ENCODE measurements around the gene PBX3.

Gene PBX3

DNA sequence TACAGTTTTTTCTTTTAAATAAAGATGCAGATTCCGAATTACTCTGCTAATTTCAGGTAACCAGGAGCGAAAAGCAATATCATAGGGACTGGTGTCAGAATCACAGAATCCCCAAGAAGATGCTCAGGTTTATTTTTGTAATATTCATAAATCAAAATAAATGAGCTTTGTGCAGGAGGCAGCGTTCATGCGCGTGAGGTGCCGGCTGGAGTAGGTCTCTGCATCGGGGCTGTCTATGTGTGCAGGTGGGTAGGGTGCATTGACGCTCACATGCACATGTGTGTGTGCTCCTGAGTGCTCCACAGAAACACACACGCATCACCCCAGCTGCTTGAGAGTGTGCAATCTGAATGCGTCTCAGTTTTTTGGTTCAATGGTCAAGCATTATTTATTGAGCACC lies 226.4 kb downstream of the PBX3 start:
- TF ChIP-seq, protein P1, sequence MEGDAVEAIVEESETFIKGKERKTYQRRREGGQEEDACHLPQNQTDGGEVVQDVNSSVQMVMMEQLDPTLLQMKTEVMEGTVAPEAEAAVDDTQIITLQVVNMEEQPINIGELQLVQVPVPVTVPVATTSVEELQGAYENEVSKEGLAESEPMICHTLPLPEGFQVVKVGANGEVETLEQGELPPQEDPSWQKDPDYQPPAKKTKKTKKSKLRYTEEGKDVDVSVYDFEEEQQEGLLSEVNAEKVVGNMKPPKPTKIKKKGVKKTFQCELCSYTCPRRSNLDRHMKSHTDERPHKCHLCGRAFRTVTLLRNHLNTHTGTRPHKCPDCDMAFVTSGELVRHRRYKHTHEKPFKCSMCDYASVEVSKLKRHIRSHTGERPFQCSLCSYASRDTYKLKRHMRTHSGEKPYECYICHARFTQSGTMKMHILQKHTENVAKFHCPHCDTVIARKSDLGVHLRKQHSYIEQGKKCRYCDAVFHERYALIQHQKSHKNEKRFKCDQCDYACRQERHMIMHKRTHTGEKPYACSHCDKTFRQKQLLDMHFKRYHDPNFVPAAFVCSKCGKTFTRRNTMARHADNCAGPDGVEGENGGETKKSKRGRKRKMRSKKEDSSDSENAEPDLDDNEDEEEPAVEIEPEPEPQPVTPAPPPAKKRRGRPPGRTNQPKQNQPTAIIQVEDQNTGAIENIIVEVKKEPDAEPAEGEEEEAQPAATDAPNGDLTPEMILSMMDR (conservative IDR thresholded peaks at IDR 0.05), result no peak
- TF ChIP-seq ZFX (IDR thresholded peaks at IDR 0.05), result no peak
- no peak overlapping the region for H3K27ac ChIP-seq

- H3K27ac ChIP-seq, result no peak overlapping the region
- TF ChIP-seq, protein P1 (conservative IDR thresholded peaks at IDR 0.05), result no peak
- no peak for TF ChIP-seq ZFX (IDR thresholded peaks at IDR 0.05)
Observed at GRCh38 chr9:125974705-125975104, 227.5 kb downstream of the PBX3 start.

- no peak overlapping the region for H3K27ac ChIP-seq
- no peak for TF ChIP-seq ZFX (IDR thresholded peaks at IDR 0.05)
- TF ChIP-seq, protein P1 (conservative IDR thresholded peaks at IDR 0.05), result no peak
Observed at GRCh38 chr9:125977223-125977622, 230.1 kb downstream of the PBX3 start.

DNA sequence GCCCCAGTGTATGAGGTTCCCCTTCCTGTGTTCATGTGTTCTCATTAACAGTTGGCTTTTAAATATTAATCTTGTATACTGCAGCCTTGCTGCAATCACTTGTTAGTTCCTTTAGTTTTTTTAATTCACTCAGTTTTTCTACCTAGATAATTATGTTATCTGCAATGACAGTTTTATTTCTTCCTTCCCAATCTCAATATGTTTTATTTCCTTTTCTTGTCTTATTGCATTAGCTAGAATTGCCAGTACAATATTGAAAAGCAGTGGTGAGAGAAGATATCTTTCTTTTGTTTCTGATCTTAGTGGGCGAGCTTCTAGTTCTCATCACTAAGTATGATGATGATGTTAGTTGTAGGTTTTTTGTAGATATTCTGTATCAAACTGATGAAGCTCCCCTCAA lies 232.2 kb downstream of the PBX3 start:
- TF ChIP-seq, protein P1 (conservative IDR thresholded peaks at IDR 0.05), result no peak
- TF ChIP-seq ZFX (IDR thresholded peaks at IDR 0.05), result no peak
- H3K27ac ChIP-seq, result no peak overlapping the region

DNA sequence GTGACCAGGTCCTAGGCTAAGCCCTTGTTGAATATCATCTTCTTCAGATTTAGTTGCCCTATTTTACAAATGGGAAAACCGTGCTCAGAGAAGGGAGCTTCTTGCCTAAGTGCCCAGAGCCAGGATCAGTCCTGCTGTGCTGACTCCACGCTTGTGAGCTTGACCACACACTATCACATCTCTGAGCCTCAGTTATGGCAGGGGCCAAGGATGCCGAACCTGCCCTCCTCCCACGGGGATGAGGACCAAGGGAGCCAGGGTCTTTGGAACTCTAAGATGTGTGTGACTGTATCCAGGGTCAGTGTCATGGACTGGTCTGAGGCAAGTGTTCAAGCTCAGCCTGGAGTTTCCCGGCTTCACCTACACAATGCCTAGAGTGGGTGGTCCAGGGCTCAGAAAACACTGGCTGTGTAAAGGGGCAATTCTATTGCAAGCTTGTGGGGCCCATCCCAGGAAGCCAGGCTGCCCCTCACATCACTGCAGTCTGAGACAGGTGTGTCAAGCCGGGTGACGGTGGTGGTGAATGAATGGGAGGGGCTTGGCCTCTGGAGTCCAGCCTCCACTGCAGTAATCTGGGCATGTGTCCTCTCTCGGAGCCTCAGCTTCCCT lies 235.7 kb downstream of the PBX3 start:
- H3K27ac ChIP-seq, result no peak overlapping the region
- TF ChIP-seq ZFX (IDR thresholded peaks at IDR 0.05), result no peak
- TF ChIP-seq, protein P1 (conservative IDR thresholded peaks at IDR 0.05), result no peak

DNA sequence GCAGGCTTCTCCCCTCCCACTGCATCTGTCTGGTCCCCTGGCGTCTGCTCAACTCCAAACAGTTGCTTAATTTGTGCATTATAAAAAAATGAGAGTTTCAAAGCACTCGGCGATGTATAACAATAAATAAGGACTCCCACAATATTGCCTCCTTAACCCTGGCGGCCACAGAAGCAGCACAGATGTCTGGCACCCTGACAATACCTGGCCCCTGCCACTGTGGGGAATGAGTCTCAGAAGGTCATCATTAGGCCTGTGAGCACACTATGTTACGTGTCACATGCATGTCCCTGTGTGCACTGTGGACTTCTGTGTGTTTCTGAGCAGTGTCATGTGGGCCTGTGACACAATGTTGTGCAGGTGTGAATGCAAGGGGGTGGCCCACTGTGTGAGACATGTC lies 236.5 kb downstream of the PBX3 start:
- TF ChIP-seq ZFX (IDR thresholded peaks at IDR 0.05), result no peak
- TF ChIP-seq, protein P1 (conservative IDR thresholded peaks at IDR 0.05), result no peak
- H3K27ac ChIP-seq, result no peak overlapping the region

- TF ChIP-seq ZFX (IDR thresholded peaks at IDR 0.05), result no peak
- TF ChIP-seq, protein P1 (conservative IDR thresholded peaks at IDR 0.05), result no peak
- no peak overlapping the region for H3K27ac ChIP-seq
Observed at GRCh38 chr9:125984461-125984860, 237.3 kb downstream of the PBX3 start.

Data from C4-2B (cell line).